SKM-1 treated with dmso at 0.1 percent for 144 hours (cell line): ENCODE results near the gene PCP4L1.
"Not testable (repeated sequence)": the region's sequence is repeated elsewhere in the genome, so short reads cannot be mapped to it uniquely, and the experiment has no call there.

ENCODE experiments used
- DNase-seq: peaks from one replicate; lab custom pipeline; 2025; ENCODE audit not compliant: unreplicated experiment; lab: John Stamatoyannopoulos, UW

PCP4L1 gene

DNA sequence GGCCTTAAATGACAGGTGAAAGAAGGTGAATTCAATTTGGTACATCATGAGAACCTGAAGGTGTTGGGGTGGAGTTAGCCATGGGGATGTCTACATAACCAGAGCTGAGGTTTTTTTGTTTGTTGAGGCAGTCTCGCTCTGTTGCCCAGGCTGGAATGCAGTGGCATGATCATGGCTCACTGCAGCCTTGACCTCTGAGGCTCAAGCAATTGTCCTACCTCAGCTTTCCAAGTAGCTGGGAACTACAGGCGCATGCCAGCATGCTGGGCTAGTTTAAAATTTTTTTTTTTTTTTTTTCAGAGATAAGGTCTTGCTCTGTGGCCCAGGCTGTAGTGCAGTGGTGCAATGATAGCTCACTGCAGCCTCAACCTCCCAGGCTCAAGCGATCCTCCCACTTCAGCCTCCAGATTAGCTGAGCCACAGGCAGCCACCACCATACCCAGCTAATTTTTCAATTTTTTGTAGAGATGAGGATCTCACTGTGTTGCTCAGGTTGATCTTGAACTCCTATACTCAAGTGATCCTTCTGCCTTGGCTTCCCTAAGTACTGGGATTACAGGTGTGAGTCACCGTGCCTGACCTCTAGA lies 53.1 kb downstream of the PCP4L1 start:
- no peak for DNase-seq

- no peak for DNase-seq
Measured at GRCh38 chr1:161313554-161314200, 55.1 kb downstream of the PCP4L1 start.

DNA sequence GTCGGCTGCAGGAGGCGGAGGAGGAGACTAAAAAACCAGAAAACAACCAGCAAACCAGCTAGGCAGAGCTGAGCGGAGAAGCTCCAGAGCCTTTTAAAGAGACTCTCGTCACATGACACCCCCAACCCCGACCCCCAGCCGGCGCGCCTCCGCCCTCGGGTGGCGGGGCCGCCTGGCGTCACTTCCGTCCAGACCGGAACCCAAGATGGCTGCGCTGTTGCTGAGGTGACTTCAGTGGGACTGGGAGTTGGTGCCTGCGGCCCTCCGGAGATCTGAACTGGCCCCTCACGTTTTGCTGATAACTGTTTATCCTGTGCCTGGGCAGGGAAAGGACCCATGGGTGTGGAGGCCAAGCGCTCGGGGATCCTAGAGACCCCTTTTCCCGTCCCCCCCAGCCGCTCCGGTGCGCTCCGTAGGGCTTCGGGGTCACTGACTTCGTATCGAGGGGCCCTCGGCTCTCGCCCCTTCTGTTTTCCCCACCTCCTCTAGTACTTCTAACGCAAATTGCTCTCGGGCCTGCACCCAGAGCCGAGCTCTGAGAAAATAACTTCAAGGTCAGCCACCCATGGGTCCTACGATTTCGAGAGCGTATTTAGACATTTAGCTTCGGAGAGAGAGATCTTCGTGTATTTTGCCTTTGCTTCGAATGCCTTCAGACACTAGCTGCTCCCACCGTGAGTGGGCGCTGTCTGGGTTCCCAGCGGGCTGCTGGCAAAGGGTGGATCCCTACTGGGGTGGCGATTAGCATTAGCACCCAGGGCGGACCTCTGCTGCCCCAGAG lies 55.8 kb downstream of the PCP4L1 start, which contains the start of gene SDHC:
Gene SDHC, plus strand, starts transcription at position 181 of the 781 bp plus-strand sequence. Its CDS starts 25 bp downstream, at position 206.
- peak; percentile 89 for DNase-seq

DNA sequence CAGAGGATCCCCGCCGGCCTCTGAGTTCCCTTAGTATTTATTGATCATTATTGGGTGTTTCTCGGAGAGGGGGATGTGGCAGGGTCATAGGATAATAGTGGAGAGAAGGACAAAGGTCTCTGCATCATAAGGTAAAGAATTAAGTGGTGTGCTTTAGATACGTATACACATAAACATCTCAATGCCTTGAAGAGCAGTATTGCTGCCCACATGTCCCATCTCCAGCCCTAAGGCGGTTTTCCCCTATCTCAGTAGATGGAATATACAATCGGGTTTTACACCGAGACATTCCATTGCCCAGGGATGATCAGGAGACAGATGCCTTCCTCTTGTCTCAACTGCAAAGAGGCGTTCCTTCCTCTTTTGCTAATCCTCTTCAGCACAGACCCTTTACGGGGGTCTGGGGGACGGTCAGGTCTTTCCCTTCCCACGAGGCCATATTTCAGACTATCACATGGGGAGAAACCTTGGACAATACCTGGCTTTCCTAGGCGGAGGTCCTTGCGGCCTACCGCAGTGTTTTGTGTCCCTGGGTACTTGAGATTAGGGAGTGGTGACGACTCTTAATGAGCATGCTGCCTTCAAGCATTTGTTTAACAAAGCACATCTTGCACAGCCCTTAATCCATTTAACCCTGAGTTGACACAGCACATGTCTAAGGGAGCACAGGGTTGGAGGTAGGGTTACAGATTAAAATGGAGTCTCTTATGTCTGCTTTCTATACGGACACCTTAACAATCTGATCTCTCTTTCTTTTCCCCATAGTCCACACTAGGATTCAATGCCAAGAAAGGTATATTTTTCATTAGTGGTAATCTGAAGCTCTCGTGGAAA lies 57.5 kb downstream of the PCP4L1 start:
- not testable (repeated sequence) for DNase-seq

- no peak for DNase-seq
Measured at GRCh38 chr1:161324020-161324419, 65.5 kb downstream of the PCP4L1 start.

GRCh38 chr1:161330346-161330745 lies 71.8 kb downstream of the PCP4L1 start:
- no peak for DNase-seq

DNA sequence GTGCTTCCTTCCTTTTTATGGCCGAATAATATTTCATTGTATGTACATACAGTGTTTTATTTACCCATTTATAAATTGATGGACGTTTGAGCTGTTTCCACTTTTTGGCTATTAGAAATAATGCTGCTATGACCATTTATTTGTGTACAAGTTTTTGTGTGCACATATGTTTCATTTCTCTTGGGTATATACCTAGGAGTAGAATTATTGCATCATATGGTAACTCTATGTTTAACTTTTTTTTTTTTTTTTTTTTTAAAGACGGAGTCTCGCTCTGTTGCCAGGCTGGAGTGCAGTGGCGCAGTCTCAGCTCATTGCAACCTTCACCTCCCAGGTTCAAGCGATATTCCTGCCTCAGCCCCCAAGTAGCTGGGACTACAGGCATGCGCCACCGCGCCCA lies 74.6 kb downstream of the PCP4L1 start:
- DNase-seq, result no peak
